Inferior parietal cortex (tissue), 1 donor: ENCODE data around the gene ALG12.

ENCODE experiments used
- DNase-seq: peaks from one replicate; pipeline ENCODE4 v3.0.0-alpha.2; 2016; ENCODE audit errors: extremely low spot score

Gene ALG12

DNA sequence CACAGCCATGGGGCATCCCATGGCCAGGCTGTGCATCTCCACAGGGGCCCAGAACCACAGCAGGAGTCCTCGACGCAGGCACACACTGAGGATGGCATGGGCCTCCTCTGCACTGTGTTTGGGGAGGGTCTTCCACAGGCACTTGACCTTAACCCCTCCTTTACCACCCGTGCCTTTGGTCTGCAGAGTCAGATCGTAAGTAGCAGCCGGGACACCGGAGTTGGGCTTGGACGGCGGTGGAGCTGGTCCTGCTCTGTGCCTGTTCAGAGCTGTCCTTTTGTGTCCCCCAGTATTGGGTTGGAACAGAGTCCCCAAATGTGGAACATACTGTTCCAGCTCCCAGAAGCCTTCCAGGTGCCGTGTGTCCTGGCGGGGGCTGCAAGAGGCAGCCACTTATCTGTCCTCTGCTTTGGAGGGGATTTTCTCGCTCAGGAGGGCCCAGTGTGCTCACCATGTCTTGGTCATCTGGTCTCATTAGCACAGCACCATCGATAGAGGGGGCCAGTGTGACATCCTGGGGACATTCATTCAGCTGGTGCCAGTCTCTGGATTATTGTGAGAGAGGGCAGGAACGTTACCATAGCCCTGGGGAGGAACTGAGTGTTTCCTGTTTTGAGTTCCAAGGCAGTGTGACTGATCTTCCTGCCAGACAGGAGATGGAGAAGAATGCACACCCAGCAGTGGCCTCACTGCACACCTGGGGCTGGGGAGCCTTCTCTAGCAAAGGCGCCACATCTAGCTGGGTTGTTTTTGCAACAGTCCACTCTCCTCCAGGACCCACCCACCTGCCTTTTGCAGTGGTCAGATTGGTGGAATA, 12.6 kb upstream of the ALG12 start:
- peak; percentile 74 for DNase-seq

GRCh38 chr22:49929994-49930575, 11.8 kb upstream of the ALG12 start:
- DNase-seq: no peak

DNA sequence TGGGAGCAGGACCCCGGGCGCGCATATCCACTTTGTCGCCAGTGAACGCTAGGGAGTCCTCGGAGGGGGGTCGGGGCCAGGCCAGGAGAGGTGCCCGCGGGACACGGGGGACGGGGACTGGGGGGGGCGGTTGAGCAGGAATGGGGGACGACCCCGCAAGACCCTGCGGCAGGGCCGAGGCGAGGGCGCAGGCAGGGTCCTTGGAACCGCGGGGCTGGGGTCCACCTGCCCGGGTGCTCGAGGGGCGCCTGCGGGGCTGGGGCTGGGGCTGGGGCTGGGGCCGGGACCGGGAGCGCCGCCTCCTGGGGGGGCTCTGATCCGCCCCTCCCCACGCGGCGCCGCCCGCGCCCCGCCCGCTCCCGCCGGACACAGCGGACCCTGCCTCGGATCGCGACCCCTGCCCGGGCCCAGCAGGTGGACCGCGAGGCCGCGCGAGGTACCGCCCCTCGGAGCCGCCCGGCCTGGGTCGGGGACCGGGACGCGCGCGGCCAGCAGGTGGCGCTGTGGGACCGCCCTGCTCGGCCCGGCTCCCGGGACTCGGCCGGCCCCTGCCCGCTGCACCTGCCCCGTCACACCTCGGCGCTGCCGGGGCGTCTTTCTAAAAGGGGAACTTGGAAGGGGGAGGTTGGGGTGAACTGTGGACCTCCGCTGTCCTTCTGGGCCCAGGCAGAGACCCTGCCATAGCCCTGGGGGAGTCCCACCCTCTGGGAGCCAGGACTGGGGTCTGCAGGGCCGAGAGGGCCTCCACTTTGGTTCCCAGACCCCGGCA, 11.2 kb upstream of the ALG12 start:
- DNase-seq: peak; percentile 44

- DNase-seq: no peak
Measured at GRCh38 chr22:49928555-49929210, 10.4 kb upstream of the ALG12 start.

DNA sequence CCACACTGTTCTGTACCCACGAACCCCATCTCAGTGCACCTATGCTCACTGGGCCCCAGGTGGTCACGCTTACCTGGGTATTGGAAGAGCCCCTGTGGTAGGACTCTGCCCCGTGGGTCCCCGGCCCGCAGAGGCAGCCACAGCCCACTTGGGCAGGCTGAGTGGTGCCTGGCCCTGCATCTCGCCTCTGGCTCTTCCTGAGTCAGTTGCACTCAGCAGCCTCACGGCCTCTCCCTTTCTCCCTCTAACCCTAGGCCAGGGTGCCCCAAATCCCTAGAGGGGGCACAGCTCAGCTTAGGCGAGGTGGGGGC, 9.9 kb upstream of the ALG12 start:
- DNase-seq: no peak

- no peak for DNase-seq
Measured at GRCh38 chr22:49927483-49928184, 9.4 kb upstream of the ALG12 start.

DNA sequence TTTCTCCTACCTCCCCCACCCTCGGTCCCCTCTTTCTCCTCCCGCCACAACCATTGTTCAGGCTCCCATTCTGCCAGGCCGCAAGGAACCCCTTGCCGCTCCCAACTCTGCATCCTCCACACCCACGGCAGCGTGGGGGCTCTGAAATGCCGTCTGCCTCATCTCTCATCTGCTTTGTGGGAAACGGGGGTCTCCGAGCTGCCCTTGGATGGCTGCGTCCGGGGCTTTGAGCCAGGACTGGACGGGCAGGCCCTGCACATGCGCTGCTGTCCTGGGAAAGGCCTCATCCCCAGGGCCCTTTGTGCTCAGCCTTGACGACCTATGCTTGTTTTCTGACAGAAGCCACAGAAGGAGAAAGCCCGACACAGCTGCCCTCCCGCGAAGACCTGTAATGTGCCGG, 8.7 kb upstream of the ALG12 start:
- no peak for DNase-seq

DNA sequence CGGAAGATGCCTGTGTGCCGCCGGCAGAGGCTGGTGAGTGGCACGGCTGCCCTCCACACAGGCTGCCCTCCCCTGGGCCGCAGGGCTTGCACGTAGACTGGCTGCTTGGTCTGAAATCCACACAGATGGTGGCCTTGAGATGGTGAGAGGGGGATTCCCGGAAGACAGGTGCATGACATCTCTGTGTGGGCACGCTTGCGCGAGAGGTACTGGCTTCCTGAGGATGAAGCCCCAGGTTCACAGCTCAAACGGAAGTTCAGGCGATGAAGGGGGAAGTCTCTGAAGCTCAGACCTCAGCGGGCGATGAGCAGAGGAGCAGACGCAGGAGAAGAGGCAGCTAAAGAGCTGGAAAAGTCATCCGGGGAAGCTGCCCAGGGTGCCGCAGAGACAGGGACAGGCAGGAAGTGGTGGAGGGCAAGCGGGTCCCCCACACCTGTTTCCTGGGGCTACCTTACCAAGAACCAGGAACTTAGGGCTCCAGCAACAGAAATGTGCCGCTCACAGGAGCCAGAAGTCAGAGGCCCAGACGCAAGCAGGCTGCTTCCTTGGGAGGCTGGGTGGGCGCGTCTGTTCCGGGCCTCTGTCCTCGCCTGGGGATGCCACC, 7.4 kb upstream of the ALG12 start:
- DNase-seq: no peak

DNA sequence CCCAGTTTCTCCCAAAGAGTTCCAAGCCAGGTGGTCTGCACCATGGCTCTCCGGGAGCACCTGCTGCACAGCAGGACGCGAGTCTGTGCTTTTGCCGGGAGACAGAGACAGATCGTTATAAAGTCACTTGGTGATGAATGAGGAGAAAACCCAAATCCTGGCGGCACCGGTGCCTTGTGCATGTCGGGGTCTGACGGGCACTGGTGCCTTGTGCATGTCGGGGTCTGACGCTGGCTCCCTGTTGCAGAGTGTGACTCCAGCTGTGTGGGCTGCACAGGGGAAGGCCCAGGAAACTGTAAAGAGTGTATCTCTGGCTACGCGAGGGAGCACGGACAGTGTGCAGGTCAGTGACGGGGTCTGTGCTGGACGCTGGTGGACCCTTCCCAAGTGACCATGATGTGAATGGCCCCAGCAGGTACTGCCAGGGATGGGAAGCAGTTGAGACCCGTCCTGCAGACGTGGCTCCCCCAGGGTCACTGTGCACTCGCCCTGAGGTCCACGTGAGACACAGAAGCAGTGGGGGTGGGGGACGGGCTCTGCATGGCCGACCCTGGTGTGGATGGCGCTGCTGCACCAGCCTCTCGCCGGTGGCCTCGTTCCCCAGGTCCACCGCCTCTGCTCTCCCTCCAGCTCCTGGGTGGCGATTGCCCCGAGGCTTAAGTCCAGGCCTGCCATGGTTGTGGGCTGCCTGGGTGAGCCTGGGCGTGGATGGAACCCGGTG, 6.0 kb upstream of the ALG12 start:
- no peak for DNase-seq

DNA sequence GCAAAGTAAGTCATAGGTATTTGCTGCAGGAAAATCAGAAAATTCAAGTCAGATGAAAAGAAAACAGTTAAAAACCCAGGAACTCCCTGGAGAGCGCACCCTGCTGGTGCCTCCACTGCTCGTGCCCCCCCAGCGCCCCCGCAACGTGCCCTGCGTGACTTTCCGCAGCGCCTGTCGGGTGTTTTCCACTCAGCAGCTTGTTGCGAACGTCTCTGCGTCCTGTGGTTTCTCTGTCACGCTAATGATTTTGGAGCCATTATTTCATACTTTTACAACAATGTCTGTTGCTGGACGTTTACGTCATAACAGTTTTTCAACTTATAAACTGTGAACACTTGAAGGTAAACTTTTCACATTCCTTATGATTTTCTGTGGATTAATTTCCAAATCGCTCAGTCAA, 5.2 kb upstream of the ALG12 start:
- DNase-seq: no peak

DNA sequence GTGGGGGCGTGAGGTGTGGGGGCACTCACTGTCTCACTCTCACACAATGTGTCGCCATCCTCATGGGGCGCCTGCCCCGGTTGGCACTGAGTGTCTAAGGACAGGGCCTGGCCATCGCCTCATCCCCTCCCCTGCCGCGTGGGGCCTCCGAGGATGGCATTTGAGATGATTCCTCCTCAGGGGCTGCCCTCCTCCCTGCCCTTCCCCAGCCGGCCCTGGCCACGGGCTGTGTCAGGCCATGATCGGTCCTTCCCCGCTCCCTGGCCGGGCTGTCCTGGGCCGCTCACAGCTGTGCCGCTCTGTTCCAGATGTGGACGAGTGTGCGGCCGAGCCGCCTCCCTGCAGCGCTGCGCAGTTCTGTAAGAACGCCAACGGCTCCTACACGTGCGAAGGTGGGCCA, 4.7 kb upstream of the ALG12 start:
- DNase-seq: no peak

- no peak for DNase-seq
Measured at GRCh38 chr22:49922484-49922883, 4.2 kb upstream of the ALG12 start.

DNA sequence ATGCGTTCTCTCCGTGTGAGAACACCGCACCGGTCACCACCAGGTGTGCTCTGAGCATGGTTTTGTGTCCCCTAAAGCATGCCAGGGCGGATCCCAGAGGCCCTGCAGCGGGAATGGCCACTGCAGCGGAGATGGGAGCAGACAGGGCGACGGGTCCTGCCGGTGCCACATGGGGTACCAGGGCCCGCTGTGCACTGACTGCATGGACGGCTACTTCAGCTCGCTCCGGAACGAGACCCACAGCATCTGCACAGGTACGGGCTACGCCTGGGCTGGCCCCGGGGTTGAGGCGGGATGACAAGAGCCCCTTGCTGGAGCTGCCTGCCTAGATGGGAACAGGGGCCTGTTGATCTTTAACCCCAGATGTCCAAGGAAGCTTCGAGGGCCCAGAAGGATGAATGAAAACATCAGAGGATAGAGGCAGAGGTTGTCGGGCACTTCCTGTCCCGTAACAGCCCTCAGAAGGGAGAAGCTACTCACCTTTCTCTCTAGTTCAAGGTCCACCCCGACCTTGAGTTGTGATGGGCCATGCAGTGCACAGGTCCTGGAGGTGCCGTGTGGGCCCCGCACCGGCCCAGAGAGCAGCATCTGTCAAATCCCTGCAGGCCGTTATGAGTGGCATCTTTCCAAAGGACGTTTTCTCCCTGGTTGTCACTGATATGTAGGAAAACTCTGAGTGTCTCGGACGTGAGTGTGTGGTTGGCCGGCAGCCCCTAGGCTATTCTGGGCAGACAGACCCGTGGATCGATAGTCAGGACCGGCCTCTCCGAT, 3.5 kb upstream of the ALG12 start:
- no peak for DNase-seq

DNA sequence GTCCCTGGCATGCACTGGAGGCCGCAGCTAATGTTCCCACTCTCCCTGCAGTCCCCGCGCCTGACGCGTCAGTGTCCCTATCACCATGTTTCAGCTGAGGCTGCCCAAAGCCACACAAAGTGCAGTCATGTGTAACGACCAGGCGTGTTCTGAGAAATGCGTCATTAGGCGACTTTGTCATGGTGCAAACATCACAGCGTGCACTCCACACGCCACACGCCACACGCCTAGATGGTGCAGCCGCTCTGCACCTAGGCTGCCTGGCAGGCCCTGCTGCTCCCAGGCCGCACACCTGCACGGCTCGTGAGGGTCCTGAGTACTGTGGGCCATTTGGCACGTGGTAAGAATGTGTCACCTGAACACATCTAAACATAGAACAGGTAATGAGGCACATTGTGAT, 2.6 kb upstream of the ALG12 start:
- DNase-seq: no peak

DNA sequence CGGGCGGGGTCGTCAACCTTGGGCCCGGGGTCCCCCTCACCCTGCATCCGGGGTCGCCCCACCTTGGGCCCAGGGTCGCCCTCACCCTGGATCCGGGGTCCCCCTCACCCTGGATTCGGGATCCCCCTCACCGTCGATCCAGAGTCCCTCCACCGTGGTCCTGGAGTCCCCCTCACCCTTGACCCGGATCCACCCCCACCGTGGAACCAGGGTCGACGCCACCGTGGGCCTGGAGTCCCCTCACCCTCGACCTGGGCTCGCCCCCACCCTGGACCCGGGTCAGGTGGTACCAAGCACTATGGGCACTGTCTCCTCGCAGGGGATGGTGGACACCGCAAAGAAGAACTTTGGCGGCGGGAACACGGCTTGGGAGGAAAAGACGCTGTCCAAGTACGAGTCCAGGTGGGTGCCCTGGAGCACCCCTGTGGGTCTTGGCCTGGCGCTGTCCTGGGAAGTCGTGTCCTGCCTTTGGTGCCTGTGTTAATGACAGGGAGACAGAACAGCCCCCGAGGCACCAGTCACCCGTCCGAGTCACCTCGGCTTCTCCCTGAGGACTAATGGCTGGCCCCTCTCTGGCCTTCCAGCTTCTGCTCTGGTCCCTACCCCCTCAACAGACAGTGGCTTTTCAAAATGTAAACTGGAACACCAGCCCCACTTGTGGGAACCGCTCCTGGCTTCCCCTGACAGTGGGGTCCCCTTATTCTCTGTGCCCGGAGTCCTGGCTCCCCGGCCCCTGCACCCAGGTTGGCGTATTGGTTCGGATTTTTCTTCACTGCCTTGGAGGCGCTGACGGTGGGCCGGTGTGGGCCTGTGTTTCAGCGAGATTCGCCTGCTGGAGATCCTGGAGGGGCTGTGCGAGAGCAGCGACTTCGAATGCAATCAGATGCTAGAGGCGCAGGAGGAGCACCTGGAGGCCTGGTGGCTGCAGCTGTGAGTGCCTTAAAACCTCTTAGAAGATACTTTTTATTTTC, 958 bp upstream of the ALG12 start:
- DNase-seq: no peak

DNA sequence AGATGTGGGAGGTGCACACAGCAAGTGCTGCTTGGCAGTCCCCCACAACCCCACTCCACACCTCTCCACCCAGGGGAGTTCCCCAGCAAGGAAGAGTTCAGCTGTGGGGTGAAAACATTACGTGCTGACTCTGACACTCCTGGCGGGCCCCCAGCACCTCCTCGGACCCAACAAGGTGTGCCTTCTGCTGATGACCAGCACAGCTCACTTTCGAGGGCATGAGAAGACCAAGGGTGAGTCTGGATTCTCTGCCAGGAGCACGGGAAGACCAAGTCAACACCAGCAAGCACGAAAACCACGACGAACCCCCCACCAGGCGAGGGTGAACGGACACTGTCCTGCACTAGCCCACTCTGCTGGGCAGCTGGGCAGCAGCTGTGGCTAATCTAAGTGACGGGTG, 1.4 kb downstream of the ALG12 start:
- DNase-seq: no peak

GRCh38 chr22:49915610-49916009, 2.6 kb downstream of the ALG12 start:
- no peak for DNase-seq

GRCh38 chr22:49914256-49914655, 4.0 kb downstream of the ALG12 start:
- DNase-seq: no peak

GRCh38 chr22:49913446-49913845, 4.8 kb downstream of the ALG12 start:
- no peak for DNase-seq
